Testis (tissue), 3 donors: ENCODE results near the gene METTL25B. TPM values are rescaled to one million over a fixed set of nuclear protein-coding genes. Genes with fewer than 3 reads are reported as not detected.

ENCODE experiments used
- DNase-seq: peaks from one replicate; pipeline ENCODE4 v3.0.0-alpha.2; 2019
- H3K27ac ChIP-seq, 2 donors: fragments of 200-600 bp; sonication (generic); one replicate each; pipeline ENCODE4 v1.5.1; 2019
- H3K27me3 ChIP-seq: fragments of 200-600 bp; sonication (generic); one replicate; pipeline ENCODE4 v1.5.1; 2019
- H3K36me3 ChIP-seq: fragments of 200-600 bp; sonication (generic); one replicate; pipeline ENCODE4 v1.5.1; 2017; ENCODE audit warnings: low read depth; ENCODE audit errors: missing control alignments
- H3K4me1 ChIP-seq: fragments of 200-600 bp; sonication (generic); one replicate; pipeline ENCODE4 v1.5.1; 2019
- H3K4me3 ChIP-seq, 2 donors: fragments of 200-600 bp; sonication (generic); one replicate each; pipeline ENCODE4 v1.5.1; 2017 to 2019
- H3K9me3 ChIP-seq: fragments of 200-600 bp; sonication (generic); one replicate; pipeline ENCODE4 v1.5.1; 2017
- POLR2A ChIP-seq: fragments of 450-650 bp; IDR thresholded peaks from one replicate; pipeline ENCODE4 v1.6.1; 2017; ENCODE audit warnings: antibody characterized with exemption, mild to moderate bottlenecking, moderate library complexity
- WGBS, 2 donors: methylation state at CpG; one replicate each; pipeline ENCODE4 v1.1.5; 2018; 5-methylcytosine and 5-hydroxymethylcytosine counted together
- intact Hi-C: fragments of 100-400 bp; cut with DNase I; formaldehyde crosslinking; loops from one replicate; pipeline ENCODE4 v1.15.1; 2023; ENCODE audit warnings: low total_unique reads
- polyA plus RNA-seq: library from polyadenylated mRNA; stranded (reverse); fragments of 350-450 nt; fragmentation: Illumina TruSeq; extraction: RNeasy Lipid Tissue Mini Kit (QIAGEN cat#74804); gene quantifications from one replicate; pipeline ENCODE4 v1.2.3, GENCODE V29; 2014; ENCODE audit warnings: low read depth, low replicate concordance; ENCODE audit not compliant: insufficient read depth
- total RNA-seq, 2 donors: library from RNA; depleted of rRNA; stranded (reverse); fragments of >200 nt; gene quantifications; one replicate each; pipeline ENCODE4 v1.2.3, GENCODE V29; 2016
- TF ChIP-seq, protein P1 (sequence below), 3 experiments: fragments of 450-650 bp in 2 of 3; fragments of 200-600 bp in 1 of 3; sonication (generic) in 1 of 3; IDR thresholded peaks; one replicate each; pipeline ENCODE4 v1.5.1; 2016 to 2019; ENCODE audit warnings: antibody characterized with exemption in 3 of 3, mild to moderate bottlenecking in 2 of 3, moderate library complexity in 1 of 3

METTL25B gene
- total and polyA plus RNA-seq, 3 donors from 2014 or later: 34.1 to 69.0 (median 50.5) TPM

DNA sequence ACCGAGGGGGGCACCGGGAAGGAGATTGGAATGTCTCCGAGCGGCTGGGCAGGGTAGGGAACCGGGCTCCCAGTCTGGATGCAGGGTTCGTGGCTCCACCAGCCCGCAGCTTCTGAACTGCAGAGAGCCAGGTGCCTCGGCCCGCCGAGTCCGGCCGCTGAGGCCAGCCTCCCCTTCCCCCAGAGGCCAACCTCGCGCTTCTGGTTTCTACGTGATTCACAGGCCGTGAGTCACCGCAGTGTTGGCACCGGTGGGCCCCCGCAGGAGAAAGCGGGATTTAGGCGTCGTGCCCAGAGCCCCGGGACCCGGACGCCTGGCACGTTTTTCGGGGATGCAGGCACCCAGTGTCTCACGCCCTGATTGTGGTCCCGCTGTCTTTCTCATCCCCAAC lies 23.3 kb upstream of the METTL25B start:
- peak overlapping the region; percentile 34 to 58 for H3K4me3 ChIP-seq
- DNase-seq: no peak
- no peaks in the 10 kb centered on the region for H3K36me3 ChIP-seq
- H3K4me1 ChIP-seq: peaks cover 32% of the 10 kb centered on the region
- WGBS, 2 donors: 2 to 4% methylated on average over 28 to 29 of the region's 29 CpGs
- intact Hi-C loops: no loop called here
- no peaks in the 10 kb centered on the region for H3K9me3 ChIP-seq
- no peak overlapping the region for H3K27ac ChIP-seq
- no peak for TF ChIP-seq POLR2A
- TF ChIP-seq, protein P1, sequence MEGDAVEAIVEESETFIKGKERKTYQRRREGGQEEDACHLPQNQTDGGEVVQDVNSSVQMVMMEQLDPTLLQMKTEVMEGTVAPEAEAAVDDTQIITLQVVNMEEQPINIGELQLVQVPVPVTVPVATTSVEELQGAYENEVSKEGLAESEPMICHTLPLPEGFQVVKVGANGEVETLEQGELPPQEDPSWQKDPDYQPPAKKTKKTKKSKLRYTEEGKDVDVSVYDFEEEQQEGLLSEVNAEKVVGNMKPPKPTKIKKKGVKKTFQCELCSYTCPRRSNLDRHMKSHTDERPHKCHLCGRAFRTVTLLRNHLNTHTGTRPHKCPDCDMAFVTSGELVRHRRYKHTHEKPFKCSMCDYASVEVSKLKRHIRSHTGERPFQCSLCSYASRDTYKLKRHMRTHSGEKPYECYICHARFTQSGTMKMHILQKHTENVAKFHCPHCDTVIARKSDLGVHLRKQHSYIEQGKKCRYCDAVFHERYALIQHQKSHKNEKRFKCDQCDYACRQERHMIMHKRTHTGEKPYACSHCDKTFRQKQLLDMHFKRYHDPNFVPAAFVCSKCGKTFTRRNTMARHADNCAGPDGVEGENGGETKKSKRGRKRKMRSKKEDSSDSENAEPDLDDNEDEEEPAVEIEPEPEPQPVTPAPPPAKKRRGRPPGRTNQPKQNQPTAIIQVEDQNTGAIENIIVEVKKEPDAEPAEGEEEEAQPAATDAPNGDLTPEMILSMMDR (IDR thresholded peaks at IDR 0.05): no peak
- H3K27me3 ChIP-seq: no peaks in the 10 kb centered on the region

GRCh38 chr1:156705321-156705917 lies 22.9 kb upstream of the METTL25B start, which contains the start of gene CRABP2:
TSS of gene CRABP2 (minus strand) at chr1:156705583. CDS start at chr1:156705446, 137 bp downstream.
- TF ChIP-seq POLR2A: no peak
- TF ChIP-seq, protein P1 (IDR thresholded peaks at IDR 0.05): no peak
- peak within 1 kb of the TSS; percentile 34 to 58 for H3K4me3 ChIP-seq
- H3K4me1 ChIP-seq: peaks cover 32% of the 10 kb centered on the region
- H3K27me3 ChIP-seq: no peaks in the 10 kb centered on the region
- WGBS, 2 donors: 0 to 2% methylated on average over 17 to 32 of the region's 42 CpGs
- DNase-seq: peak; percentile 25
- peak within 1 kb of the TSS; percentile 56 to 84 for H3K27ac ChIP-seq
- no peaks in the 10 kb centered on the region for H3K9me3 ChIP-seq
- intact Hi-C loops: no loop called here
- no peaks in the 10 kb centered on the region for H3K36me3 ChIP-seq

DNA sequence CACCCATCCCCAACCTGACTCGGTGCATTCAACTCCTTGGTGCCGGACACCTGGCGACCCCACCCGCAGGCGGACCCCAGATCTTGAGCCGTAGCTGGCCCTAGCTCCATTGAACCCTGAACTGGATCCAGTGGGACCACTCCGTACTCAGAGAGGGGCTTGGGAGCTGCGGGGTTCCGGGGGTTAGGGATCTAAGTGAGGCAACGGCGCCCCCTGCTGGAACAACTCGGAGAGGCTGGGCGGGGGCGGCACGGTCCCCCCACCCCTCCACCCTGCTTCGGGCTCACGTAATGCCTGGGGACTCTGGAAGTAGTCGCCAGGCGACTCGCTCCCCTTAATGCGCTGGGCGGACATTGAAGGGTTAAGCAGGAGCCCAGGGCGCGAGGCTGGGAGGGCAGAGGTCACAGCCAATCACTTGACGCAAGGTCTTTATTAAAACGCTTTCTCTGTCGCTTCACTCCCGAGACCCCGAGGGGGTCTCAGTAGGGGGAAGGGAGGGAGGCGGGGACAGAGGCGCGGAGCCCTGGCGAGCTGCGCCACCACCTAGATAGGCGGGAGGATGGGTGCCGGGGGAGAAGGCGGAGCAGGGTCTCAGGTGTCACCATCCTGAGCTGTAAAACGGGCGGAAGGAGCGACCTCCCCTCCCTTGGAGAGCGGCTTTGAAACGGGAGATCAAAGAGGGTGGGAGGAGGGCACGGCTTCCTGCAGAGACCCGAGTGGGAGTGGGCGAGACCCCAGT lies 22.2 kb upstream of the METTL25B start:
- intact Hi-C loops: no loop called here
- DNase-seq: peak; percentile 81
- Histone ChIP-seq H3K4me3 (peak overlapping the region; percentile 34 to 58), H3K27me3 (no peaks in the 10 kb centered on the region), H3K4me1 (peaks cover 32% of the 10 kb centered on the region), H3K27ac (peak overlapping the region; percentile 56 to 84), H3K36me3 (no peaks in the 10 kb centered on the region), H3K9me3 (no peaks in the 10 kb centered on the region)
- TF ChIP-seq POLR2A: no peak
- TF ChIP-seq, protein P1 (IDR thresholded peaks at IDR 0.05): peak; percentile 55 to 84 (median 64)
- WGBS, 2 donors: 0 to 1% methylated on average over 18 to 45 of the region's 45 CpGs

DNA sequence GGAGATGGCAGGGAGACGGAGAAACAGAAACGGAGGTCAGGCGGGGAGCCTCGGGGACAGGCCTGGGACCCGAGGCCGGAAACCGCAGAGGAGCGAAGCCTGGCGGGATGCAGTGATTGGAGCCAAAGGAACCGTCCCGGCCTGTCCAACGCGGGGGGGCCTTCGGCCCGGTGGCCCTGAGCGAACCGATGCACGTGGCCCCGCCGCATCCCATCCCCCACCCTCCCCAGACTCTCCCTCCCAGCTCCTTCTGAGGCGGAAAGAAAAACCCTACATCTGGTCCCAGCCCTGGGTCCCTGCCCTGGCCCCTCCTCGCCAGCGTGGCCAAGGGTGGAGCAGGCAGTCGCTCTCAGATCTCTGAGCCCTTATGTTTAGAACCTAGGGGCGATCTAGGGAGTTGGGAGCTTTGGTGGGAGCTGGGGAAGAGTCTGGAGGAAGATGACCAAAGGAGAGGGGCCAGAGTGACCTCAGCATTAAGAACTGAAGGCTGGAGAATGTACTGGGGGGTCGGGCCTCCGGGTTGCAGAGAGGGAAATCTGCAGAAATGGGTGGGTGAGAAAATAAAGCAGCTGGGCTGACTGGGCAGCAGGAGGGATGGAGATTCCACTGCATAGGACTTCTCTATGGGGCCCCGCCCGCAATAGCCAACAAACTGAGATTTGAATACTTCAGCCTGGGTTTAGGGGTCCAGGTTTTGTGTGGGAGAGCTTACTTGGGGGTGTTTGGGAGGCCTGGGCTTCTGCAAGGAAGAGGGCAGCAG lies 21.4 kb upstream of the METTL25B start:
- intact Hi-C loops: no loop called here
- Histone ChIP-seq H3K36me3 (no peaks in the 10 kb centered on the region), H3K9me3 (no peaks in the 10 kb centered on the region), H3K4me3 (peak overlapping the region; percentile 34 to 58), H3K4me1 (peaks cover 32% of the 10 kb centered on the region), H3K27ac (peak overlapping the region; percentile 56 to 84), H3K27me3 (no peaks in the 10 kb centered on the region)
- no peak for TF ChIP-seq POLR2A
- TF ChIP-seq, protein P1 (IDR thresholded peaks at IDR 0.05): no peak
- WGBS, 2 donors: 7 to 8% methylated on average over 8 to 28 of the region's 29 CpGs
- peak; percentile 77 for DNase-seq
